ENCODE measurements around the gene SEPHS2.
"Not testable (repeated sequence)": the region's sequence is repeated elsewhere in the genome, so short reads cannot be mapped to it uniquely, and the experiment has no call there.

SEPHS2 gene

DNA sequence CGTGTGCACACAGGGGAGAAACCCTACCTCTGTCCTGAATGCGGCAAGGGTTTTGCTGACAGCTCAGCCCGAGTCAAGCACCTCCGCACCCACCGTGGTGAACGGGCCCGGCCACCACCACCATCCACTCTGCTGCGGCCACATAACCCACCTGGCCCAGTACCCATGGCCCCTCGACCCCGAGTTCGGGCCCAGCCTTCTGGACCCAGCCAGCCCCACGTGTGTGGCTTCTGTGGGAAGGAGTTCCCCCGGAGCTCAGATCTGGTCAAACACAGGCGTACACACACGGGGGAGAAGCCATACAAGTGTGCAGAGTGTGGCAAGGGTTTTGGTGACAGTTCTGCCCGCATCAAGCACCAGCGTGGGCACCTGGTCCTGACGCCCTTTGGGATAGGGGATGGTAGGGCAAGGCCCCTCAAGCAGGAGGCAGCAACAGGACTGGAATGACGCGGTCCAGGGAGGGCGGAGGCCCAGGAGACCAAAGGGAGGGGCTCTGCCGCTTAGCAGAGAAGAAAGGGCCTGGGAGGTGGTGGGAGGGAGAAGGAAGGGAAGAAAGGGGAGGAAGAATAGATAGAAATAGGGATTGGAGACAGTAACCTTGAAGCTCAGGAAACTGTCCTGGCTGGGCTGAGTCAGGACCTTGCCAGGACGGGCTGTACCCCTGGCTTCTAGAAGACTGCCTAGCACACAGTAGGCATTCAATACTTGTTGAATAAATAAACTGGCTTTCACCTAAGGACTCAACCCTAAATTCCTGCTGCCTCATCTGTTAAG, 46.8 kb downstream of the SEPHS2 start:
- DNase-seq (ENCODE audit: low read depth), result no peak

GRCh38 chr16:30397776-30398660, 47.7 kb downstream of the SEPHS2 start:
- no peak for DNase-seq (ENCODE audit: low read depth)

DNA sequence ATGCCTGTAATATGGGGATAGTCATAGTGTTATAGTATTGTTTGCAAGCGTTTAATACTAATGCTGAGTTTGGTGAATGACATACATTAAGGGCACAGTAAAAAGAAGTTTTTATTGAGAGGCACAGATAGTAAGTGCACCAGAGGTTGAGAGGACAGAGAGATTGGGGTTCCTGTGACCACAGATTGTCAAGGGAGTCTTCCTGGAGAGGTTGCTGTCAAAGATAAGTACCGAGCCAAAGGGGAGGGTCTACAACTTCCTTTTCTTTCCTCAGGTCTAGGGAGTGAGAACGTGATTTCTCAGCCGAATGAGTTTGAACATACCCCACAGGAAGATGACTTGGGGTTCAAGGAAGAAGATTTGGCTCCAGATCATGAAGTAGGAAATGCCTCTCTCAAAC, 48.6 kb downstream of the SEPHS2 start:
- no peak for DNase-seq (ENCODE audit: low read depth)

- not testable (repeated sequence) for DNase-seq (ENCODE audit: low read depth)
These were observed 49.0 kb downstream of the SEPHS2 start for GRCh38 chr16:30396627-30397026.

DNA sequence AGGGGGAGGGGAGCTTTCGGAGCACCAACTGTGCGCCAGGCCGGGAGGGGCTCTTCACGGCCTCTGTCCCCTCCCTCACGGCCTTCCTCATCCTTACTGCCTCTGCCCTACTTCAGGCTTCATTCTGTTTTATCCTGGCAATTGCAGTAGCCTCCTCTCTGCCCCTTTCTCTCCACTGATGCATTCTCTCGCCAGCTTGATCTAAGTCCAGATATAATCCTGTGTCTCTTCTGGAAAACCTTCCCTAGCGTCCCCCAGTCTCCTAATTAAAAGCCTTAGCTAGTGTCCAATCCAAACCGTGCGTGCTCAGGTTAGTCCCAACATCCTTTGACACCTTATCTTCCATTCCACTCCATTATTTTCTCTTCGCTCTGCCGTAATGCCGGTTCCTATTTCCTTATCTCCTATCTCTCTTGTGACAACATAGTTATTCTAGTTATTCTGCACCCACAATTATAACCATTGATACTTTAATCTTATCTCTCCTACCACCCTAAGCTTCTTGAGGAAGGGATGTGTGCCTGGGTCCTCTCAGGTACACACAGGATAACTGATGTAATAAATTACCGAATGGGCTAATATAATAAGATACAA, 49.6 kb downstream of the SEPHS2 start:
- DNase-seq (ENCODE audit: low read depth), result no peak

GRCh38 chr16:30395155-30395991, 50.3 kb downstream of the SEPHS2 start, which contains the start of gene ZNF48:
Gene ZNF48, plus strand, starts transcription at chr16:30395420. Its CDS starts 375 bp downstream, at chr16:30395795.
- no peak for DNase-seq (ENCODE audit: low read depth)

DNA sequence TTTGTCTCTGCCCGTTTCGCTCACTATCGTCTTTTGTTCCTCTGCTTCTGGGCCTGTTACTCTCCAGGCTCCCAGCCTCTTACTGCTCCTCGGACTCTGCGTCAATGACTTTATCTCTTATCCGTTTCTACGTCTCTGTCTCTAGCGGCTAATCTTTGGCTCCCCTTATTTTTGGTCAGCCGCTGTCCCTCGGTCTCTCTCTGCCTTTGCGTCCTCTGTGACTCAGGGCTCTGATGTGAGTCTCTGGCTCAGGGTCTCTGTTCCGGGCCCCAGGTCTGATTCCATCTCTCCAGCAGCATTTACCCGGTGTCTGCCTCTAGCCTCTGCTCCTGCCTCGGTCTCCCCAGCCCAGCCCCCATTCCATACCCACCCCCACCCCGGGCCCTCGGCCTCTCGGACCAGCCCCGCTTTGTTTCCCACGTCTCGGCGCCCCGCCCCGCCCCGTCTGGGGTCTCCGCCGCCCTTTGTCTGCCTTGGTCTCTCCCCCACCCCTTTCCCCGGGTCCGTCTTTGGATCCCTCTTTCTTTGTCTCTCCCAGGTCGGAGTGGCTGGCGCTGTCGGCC, 51.0 kb downstream of the SEPHS2 start:
- no peak for DNase-seq (ENCODE audit: low read depth)

Measured in non-pigmented ciliary epithelial cell (primary cell).